ENCODE data around the gene ALKBH4.
"Not testable (repeated sequence)": the region's sequence is repeated elsewhere in the genome, so short reads cannot be mapped to it uniquely, and the experiment has no call there.

ALKBH4 gene

GRCh38 chr7:102464577-102465280, at the start of gene ALKBH4, which contains the start of gene LRWD1:
ALKBH4 (minus strand) TSS chr7:102464863; CDS start chr7:102464836, 27 bp downstream.
LRWD1 (plus strand) TSS chr7:102464984; CDS start chr7:102465081, 97 bp downstream.
- in situ Hi-C loops (cut with MboI; ENCODE audit: low sequenced_read_pairs) = no loop called here

GRCh38 chr7:102512642-102513221, 48.1 kb upstream of the ALKBH4 start:
- in situ Hi-C loops (cut with MboI; ENCODE audit: low sequenced_read_pairs) = not testable (repeated sequence)

- in situ Hi-C loops (cut with MboI; ENCODE audit: low sequenced_read_pairs) = not testable (repeated sequence)
Observed at GRCh38 chr7:102511860-102512522, 47.3 kb upstream of the ALKBH4 start.

- in situ Hi-C loops (cut with MboI; ENCODE audit: low sequenced_read_pairs) = not testable (repeated sequence)
Observed at GRCh38 chr7:102510575-102510974, 45.9 kb upstream of the ALKBH4 start.

- in situ Hi-C loops (cut with MboI; ENCODE audit: low sequenced_read_pairs) = not testable (repeated sequence)
Observed at GRCh38 chr7:102507410-102508088, 42.9 kb upstream of the ALKBH4 start.

- in situ Hi-C loops (cut with MboI; ENCODE audit: low sequenced_read_pairs) = not testable (repeated sequence)
Observed at GRCh38 chr7:102505298-102506185, 40.9 kb upstream of the ALKBH4 start.

GRCh38 chr7:102503141-102503540, 38.5 kb upstream of the ALKBH4 start:
- in situ Hi-C loops (cut with MboI; ENCODE audit: low sequenced_read_pairs) = not testable (repeated sequence)

- in situ Hi-C loops (cut with MboI; ENCODE audit: low sequenced_read_pairs) = not testable (repeated sequence)
Observed at GRCh38 chr7:102498321-102498720, 33.7 kb upstream of the ALKBH4 start.

- in situ Hi-C loops (cut with MboI; ENCODE audit: low sequenced_read_pairs) = not testable (repeated sequence)
Observed at GRCh38 chr7:102497308-102497707, 32.6 kb upstream of the ALKBH4 start.

GRCh38 chr7:102496861-102497260, 32.2 kb upstream of the ALKBH4 start:
- in situ Hi-C loops (cut with MboI; ENCODE audit: low sequenced_read_pairs) = not testable (repeated sequence)

- in situ Hi-C loops (cut with MboI; ENCODE audit: low sequenced_read_pairs) = not testable (repeated sequence)
Observed at GRCh38 chr7:102494473-102495149, 29.9 kb upstream of the ALKBH4 start.

- in situ Hi-C loops (cut with MboI; ENCODE audit: low sequenced_read_pairs) = not testable (repeated sequence)
Observed at GRCh38 chr7:102494026-102494425, 29.4 kb upstream of the ALKBH4 start.

GRCh38 chr7:102493220-102493935, 28.7 kb upstream of the ALKBH4 start:
- in situ Hi-C loops (cut with MboI; ENCODE audit: low sequenced_read_pairs) = not testable (repeated sequence)

GRCh38 chr7:102490529-102491075, 25.9 kb upstream of the ALKBH4 start:
- in situ Hi-C loops (cut with MboI; ENCODE audit: low sequenced_read_pairs) = not testable (repeated sequence)

GRCh38 chr7:102484317-102484716, 19.7 kb upstream of the ALKBH4 start:
- in situ Hi-C loops (cut with MboI; ENCODE audit: low sequenced_read_pairs) = not testable (repeated sequence)

- in situ Hi-C loops (cut with MboI; ENCODE audit: low sequenced_read_pairs) = not testable (repeated sequence)
Observed at GRCh38 chr7:102481962-102482361, 17.3 kb upstream of the ALKBH4 start.

- in situ Hi-C loops (cut with MboI; ENCODE audit: low sequenced_read_pairs) = not testable (repeated sequence)
Observed at GRCh38 chr7:102479982-102480637, 15.4 kb upstream of the ALKBH4 start.

GRCh38 chr7:102479209-102479584, 14.5 kb upstream of the ALKBH4 start:
- in situ Hi-C loops (cut with MboI; ENCODE audit: low sequenced_read_pairs) = not testable (repeated sequence)

All from HL-60/S4 (cell line).